NCI-H69 (cell line): ENCODE measurements around the gene NEK7.
"Not testable (repeated sequence)": the region's sequence is repeated elsewhere in the genome, so short reads cannot be mapped to it uniquely, and the experiment has no call there.

Experiments used
- DNase-seq: peaks from one replicate; lab custom pipeline; 2025; lab: John Stamatoyannopoulos, UW

NEK7 gene

DNA sequence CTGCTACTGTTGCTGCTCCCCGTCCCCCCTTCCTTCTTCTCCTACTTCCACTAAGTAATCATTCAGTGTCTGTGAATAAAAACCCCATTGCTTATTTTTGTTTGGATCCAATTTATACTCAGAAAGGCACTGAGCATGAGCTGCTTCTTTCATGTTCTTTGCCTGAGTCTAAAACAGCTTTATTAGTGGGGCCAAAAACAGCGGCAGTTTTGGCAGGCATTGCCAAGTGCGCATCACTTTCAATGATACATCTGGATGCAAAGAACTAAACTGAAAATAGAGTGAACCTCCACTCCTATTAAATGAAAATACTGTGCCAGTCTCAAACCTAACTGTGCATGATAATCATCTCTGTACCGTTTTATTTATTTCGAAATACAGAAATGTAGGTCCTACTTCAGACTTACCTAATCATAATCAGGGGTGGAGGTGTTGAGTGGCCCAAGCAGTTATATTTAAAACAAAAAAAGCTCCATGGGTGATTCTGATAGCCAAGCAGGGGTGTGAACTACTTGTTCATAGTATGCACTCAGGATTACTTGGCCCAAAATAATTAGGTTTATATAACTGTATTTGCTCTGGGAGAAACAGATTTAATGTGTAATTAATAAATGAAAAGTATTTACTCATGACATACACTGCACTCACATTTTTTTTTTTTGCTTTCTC lies 48.4 kb downstream of the NEK7 start:
- no peak for DNase-seq

DNA sequence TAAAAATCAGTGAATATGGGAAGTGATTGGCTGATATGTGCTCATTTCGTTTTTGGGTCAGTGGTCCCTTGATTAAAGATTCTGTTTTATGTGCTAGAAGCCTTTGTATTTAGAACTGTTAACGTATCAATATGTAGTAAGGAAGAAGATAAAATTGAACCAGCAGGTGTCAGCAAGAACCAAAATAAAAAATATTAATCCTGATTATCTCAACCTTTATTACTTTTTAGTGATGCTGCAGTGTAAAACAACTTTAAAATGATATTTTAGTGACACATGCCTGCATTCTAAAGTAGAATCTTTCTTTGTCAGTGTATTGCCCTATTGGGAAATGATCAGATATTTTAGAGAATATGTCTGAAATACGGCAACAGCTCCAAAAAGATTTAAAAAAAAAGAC lies 49.5 kb downstream of the NEK7 start:
- DNase-seq = no peak

DNA sequence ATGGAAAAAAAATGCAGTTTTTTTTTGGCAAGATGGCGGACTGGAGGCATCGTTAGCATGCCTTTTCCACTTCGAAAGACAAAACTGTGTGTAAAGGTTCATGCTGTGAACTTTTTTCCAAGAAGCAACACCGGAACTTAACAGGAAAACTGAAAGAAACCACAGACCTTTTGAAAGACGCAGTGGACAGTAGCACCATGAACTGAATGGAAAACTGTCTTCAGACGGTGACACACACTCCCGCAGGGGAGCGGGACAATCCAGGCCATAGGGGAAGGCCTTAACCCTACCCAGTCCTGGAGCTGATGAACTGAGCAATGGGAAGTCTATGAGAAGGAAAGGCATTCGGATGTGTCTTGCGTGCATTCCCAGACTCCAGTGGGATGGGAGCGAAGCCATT lies 54.9 kb downstream of the NEK7 start:
- DNase-seq = no peak

DNA sequence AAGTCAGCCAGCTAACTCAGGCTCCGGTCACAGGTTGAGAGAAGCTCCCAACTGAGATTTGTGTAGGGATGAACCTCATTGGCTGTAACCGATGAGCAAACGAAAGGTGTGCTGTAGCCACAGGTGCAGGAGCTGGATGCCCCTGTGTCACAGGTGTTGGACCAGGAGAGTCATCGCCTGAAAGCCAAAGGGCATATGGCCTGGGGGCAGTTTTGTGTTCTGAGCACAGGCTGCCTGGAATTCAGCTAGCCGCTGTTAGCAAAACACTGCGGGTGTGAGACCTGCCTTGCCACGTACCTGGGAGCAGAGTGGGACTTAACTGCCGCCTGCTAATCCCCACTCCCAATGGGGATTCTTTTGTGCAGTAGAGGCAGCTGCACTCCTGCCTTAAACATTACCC lies 55.3 kb downstream of the NEK7 start:
- DNase-seq = no peak

DNA sequence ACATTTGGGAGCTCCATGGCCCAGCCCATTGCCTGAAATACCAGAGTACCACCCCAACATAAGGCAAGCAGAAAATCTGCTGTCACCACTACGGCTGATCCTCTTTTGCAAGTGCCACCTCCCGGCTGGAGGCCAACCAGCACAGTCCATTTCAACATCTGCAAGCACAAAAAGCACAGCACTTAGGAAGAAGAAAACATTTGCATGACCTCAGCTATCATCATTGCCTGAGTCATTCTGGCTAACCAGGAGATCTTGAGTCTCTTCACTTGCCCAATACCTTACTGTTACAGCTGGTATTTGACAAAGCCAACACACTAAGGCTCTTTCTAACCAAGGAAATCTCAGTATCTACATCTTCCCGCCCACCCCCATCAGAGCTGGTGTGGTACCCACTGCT lies 55.9 kb downstream of the NEK7 start:
- no peak for DNase-seq

DNA sequence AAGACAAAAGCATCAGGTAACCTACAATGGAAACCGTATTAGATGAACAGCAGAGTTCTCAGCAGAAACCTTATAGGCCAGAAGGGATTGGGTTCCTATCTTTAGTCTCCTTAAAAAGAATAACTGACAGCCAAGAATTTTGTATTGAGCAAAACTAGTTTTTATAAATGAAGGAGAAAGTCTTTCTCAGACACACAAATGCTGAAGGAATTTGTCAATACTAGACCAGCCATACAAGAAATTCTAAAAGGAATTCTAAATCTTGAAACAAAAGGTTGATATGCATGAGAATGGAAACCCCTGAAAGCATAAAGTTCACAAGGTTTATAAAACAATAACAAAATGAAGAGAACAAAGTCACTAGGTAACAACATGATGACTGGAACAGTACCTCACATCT lies 58.1 kb downstream of the NEK7 start:
- DNase-seq = no peak

DNA sequence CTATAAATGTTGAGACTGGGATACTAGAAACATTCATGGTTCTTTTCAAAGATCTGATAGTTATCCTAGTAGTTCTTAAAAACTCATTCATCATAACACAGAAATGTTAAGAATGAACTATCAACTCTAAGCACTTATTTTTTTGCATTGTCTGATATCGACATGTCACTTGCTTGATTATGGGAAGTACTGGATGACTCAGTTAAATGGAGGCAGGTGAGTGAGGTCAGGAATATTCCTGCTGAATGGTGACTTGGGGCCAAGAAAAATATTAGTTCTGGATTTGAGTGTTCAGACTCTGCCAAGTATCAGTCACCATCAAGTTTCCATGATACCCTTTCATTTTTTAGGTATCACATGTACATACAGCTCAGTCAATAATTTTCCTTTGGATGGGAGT lies 63.6 kb downstream of the NEK7 start:
- DNase-seq = peak; percentile 45

DNA sequence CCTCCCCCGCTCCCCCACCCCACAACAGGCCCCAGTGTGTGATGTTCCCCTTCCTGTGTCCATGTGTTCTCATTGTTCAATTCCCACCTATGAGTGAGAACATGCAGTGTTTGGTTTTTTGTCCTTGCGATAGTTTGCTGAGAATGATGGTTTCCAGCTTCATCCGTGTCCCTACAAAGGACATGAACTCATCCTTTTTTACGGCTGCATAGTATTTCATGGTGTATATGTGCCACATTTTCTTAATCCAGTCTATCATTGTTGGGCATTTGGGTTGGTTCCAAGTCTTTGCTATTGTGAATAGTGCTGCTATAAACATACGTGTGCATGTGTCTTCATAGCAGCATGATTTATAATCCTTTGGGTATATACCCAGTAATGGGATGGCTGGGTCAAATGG lies 70.2 kb downstream of the NEK7 start:
- DNase-seq = not testable (repeated sequence)

DNA sequence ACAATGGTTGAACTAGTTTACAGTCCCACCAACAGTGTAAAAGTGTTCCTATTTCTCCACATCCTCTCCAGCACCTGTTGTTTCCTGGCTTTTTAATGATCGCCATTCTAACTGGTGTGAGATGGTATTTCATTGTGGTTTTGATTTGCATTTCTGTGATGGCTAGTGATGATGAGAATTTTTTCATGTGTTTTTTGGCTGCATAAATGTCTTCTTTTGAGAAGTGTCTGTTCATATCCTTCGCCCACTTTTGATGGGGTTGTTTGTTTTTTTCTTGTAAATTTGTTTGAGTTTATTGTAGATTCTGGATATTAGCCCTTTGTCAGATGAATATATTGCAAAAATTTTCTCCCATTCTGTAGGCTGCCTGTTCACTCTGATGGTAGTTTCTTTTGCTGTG lies 70.7 kb downstream of the NEK7 start:
- DNase-seq = not testable (repeated sequence)

DNA sequence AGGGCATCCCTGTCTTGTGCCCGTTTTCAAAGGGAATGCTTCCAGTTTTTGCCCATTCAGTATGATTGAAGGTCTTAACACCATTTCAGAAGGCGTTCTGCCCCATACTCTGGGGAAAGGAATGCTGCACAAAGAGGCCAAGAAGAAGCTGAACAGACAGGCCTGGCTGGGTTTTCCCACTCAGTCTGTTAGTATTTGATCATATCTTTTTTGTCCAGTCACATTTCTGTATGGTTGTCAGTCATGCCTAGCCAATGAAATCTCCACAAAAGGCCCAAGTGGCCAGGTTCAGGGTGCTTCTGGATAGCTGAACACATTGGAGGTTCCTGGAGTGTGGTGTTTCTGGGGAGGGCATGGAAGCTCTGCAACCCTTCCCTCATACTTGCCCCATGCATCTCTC lies 72.1 kb downstream of the NEK7 start:
- DNase-seq = no peak

DNA sequence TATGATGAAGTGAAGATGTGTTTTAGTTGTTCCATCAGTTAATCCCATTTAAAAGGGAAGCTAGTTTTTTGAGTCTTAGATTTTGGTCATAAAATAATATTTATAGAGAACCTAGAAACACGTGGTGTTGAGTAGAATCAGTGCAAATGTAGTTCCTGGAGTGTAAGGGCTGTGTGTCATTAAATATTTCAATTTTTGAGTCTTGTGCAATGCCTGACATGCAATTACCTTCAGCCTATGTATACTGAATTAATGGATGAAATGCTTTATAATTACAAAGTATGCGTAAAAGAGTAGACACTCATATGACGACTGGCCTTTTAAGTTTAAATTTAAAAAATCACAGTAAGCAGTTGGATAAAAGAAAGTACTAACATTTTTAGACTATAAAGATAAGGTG lies 75.0 kb downstream of the NEK7 start:
- DNase-seq = no peak

DNA sequence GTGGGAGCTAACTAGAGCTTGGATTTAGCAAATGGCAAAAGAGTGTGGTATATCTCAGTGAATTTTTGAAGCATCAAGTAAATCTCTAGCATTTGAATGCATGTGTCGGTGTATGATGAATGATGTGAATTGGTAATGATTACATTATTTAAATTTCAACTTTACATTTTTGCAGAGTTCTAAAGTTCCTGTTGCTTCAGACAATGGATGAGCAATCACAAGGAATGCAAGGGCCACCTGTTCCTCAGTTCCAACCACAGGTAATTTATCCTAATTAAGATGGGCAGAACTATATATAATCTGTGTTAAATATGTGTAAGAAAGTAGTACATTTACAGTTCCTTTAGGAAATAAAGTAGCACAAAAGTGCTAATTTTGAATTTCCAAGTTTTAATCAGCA lies 75.6 kb downstream of the NEK7 start:
- DNase-seq = peak; percentile 62

DNA sequence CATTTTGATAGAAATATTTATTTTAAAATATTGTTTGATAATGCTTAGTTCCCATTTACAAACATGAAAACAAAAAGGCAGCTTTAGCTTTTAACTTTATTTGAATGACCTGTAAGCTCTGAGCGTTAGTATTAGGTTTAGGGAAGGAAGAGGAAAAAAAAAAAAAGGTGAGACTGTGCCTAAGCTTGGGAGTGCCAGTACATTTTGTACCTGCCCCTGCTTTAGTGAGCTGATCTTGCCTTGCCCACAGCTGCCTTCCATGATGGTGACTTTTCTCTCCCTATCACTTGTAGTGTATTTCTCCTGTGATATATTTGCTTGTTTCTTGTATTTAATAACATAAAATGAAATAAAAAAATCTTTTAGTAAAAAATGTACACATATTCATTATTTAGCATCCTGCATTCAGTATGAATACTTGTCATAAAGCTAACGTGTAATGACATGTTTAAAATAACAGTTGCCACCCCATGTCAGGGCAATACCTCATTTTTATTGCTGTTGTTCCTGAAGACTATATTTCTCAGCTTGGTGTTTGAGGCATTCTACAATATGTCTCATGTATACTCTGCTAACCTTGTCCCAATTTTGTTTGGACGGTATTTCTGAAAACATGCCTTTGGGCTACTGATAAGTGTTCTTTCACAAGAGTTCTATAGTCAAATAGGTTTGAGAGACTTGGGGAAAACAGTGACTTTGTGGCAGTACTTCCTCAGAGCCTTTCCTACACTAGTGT lies 76.3 kb downstream of the NEK7 start:
- peak; percentile 70 for DNase-seq

DNA sequence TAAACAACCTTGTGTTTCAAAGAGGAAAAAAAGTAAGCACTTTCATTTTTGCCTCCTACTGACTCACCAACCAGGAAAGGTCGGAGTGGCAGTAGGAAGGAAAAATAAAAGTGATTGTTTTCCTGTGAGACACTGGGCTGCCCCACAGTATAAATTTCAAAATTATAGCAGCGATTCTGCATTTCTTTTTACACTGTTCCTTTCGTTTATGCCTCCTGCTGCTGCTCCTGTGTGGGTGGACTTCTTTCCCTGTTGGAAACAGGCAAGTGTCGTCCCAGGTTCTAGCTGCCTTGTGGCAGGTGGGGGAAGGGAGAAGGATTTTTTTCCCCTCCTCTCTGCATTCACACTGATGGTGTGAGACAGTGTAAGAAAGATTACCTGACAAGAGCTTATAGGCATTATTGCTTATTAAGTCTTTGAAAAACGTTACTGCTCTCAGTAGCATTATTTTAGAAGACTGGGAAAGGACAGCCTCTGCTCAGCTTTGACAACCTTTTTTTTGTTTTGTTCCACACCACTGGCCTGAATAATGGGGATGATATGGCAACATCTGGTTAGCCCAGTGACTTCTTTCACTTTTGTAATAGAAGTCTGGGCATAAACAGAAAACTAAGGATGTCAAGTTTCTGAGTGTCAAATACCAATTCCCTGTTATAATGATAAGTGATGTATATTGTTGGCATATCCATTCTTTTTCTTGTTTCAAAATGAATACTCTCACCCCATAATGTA lies 77.9 kb downstream of the NEK7 start:
- peak; percentile 76 for DNase-seq

DNA sequence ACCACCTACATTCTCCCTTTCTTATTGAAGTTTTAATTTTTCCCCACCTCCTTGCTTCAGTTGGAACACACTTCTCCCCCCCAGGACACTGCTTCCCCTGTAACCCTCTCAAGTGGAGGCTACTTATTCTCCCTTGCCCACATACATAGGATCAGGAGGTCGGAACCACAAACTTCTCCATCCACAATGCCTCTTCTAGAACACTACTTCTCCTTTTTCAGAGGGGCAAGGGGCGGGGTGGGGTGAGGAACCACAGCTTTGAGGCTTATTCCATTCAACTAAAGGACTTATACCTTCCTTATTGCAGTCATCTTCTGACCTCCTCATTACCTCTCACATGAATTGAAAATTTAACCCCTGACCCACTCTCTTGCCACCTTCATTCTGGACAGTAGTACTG lies 81.3 kb downstream of the NEK7 start:
- DNase-seq = no peak

DNA sequence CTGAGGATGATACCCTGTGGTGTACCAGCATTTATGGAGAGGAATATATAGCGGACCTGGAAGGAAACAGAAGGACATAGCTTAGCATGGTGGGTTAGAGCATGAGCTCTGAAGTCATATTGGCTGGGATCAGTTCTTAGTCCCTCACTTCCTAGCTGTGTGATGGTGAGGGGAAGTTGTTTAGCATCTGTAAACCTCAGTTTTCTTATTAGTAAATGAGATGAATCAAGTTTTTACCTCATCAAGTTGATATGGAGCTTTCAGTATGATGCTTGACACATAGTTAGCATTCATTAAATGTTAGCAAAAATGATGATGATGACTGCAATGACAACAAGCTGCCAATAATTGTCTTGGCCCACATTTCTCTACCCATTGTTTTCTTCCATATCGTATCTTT lies 84.8 kb downstream of the NEK7 start:
- DNase-seq = no peak

DNA sequence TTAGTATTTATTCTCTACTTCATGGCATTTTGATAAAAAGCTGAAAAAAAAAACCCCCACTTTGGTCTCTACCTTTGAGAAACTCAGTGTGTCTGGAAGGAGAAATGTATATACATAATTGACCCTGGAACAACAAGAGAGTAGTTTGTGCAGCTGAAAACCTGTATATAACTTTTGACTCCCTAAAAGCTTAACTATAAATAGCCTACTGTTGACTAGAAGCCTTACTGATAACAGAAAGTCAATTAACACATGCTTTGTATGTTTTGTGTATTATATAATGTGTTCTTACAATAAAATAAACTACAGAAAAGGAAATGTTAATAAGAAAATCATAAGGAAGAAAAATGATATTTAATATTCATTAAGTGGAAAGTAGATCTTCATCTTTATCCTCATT lies 88.0 kb downstream of the NEK7 start:
- no peak for DNase-seq

DNA sequence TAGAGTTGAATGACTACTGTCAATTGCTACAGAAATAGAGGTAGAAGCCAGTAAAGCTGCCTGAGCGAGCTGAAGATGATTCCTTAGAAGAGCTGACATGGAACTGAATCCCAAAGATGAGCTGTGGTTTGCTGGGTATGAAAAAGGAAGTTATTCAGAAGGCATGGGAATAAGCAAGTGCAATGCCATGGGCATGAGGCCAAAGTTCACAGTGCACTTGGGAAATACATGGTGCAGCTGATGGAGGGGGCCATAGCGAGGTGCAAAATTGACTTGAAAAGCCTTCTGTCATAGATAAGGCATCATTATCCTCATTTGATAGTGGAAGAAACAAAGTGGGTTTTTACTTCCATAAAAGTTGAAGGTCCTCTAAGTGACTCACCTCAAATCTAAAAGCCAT lies 88.6 kb downstream of the NEK7 start:
- DNase-seq = no peak

DNA sequence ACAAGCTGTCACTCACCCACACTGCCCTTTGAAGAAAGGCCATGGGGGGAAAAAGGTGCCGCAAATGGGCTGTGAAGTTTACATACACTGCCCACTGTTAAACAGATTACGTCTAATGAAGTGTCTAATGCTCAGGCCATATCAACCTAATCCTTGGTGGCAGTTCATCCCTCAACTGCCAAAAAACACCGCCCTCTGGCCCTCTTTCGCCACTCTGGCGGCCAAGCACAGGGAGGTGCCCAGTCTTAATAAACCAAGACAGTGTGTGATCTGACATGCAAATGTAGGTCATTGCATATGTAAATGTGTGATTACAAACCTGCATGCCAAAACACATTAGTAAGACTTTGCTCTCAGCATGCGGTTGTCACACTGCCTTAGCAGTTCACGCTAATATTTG lies 89.5 kb downstream of the NEK7 start:
- peak; percentile 39 for DNase-seq

DNA sequence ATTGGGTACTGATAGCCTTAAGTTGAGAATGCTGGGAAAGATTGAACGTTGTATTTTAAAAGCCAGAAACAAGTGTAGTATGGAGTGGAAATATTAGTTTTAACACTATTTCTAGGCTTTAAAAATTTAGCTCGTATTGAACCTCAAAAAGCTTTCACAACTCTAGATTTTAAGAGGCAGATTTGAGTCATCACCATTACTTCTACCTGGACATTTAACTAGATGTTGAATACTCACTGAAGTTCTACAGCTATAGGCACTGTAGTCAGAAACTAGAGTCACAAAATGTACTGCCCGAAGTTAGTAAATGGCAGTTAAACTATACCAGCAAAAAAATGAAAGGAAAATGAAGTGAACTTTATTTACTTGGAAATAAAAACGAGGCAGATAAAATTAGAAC lies 96.5 kb downstream of the NEK7 start:
- no peak for DNase-seq

DNA sequence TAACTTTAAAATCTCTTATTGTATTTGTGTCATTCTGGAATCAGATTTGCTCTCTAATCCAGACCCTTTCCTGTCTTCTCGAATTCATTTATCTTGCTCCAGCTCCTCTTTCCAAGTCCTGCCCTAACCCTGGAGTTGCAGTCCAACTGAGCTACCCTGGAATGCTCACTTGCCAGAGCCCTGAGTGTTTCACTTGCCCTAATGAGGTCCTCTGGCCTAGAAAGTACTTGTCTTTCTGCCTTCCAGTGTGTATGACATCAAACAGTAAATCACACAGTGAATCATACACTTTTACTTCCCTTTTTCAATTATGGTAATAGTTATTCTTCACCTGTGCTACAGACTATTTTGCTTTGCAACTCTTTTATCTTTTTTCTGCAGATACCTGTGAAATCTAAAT lies 96.9 kb downstream of the NEK7 start:
- peak; percentile 46 for DNase-seq

DNA sequence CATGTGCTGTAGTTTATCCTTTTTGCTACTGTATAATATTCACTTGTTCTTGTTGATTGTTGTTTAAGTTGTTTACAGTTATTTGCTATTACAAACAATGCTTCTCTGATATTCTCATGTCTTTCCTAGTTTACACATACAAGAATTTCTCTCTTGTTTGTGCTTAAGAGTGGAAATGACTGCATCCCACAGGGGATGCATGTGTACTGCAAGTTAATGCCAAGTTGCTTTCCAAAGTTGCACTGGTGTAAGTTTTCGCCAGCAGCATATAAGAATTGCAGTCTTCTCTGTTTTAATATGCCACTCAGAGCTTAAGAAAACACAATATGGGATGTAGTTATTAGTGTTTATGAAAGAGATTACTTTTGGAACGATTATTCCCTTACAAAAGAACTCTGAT lies 97.7 kb downstream of the NEK7 start:
- no peak for DNase-seq

DNA sequence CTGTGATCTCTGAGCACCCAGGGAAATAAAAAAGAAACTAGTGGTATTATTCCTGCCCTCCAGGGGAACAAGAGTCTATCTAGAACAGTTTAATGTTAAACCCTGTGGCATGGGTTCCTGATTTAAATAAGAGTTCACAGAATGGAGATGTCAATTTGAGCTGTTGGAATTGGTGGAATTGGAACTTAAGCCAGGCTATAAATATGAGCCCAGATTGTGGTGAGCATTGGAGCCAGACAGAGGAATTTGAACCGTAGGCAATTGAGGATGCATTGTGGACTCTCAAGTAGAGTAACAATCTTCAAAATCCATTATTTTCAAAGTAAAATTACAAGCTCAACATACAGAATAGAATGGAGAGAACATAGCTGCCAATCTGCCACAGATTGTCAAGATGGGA lies 98.2 kb downstream of the NEK7 start:
- no peak for DNase-seq
